ENCODE measurements around the gene TIAM2.

TIAM2 gene

DNA sequence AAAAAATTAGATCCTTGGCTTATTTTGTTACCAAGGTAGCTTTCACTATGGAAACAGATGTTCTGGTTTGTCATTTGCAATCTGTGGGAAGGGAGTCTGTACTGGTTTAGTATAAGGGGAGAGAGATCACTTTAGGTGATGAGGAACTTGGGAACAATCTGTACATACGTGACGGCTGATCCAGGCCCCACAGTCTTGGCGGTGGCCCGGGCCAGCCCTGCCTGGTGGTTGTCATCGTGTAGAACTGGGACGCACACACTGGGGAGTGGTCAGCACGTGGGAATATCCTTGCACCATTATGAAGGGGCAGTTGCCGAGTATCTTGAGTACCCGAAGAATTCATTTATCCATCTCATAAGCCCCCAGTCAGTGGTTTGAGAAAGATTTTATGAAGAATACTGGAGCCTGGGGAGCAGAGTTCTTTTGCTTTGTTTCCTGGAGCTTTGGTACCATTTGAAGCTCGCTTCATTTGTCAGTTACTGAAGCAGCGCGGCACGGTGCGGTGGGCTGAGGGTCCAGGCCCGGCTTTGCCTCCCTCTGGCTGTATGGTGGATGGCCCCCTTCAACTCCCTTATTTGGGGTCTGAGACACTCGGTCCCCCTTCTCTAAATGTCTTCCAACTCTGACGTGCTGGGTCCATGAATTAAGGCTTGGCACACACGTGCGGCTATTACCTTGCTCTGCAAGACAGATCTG lies 245.9 kb downstream of the TIAM2 start:
- H3K4me3 ChIP-seq (ENCODE audit: low read length), result no peak overlapping the region
- no peak for DNase-seq (ENCODE audit: low read depth)

DNA sequence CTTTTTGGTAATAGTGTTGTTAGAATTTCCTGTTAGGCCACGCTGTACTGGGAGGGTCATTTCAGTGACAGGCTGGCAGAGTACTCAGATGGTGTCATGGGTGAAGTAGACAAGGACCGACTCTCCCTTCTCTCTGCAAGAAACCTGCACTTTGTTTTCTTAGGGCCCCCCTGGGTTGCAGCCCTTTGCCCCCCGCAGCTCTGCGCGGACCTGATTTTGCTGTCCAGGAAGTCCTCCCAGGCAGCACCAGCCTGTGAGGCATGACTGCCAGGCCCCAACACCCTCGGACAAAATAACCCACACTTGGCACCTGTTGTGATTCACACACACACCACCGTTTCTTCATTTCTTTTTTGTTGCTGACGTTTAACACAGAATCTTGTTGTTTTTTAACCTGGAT lies 246.9 kb downstream of the TIAM2 start:
- no peak overlapping the region for H3K4me3 ChIP-seq (ENCODE audit: low read length)
- DNase-seq (ENCODE audit: low read depth), result no peak
- TF ChIP-seq, protein P1, sequence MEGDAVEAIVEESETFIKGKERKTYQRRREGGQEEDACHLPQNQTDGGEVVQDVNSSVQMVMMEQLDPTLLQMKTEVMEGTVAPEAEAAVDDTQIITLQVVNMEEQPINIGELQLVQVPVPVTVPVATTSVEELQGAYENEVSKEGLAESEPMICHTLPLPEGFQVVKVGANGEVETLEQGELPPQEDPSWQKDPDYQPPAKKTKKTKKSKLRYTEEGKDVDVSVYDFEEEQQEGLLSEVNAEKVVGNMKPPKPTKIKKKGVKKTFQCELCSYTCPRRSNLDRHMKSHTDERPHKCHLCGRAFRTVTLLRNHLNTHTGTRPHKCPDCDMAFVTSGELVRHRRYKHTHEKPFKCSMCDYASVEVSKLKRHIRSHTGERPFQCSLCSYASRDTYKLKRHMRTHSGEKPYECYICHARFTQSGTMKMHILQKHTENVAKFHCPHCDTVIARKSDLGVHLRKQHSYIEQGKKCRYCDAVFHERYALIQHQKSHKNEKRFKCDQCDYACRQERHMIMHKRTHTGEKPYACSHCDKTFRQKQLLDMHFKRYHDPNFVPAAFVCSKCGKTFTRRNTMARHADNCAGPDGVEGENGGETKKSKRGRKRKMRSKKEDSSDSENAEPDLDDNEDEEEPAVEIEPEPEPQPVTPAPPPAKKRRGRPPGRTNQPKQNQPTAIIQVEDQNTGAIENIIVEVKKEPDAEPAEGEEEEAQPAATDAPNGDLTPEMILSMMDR (conservative IDR thresholded peaks at IDR 0.05; ENCODE audit: low read length), result no peak

More for the DNA sequence above, 245.9 kb downstream of the TIAM2 start:
- TF ChIP-seq, protein P1 (conservative IDR thresholded peaks at IDR 0.05; ENCODE audit: low read length), result no peak

DNA sequence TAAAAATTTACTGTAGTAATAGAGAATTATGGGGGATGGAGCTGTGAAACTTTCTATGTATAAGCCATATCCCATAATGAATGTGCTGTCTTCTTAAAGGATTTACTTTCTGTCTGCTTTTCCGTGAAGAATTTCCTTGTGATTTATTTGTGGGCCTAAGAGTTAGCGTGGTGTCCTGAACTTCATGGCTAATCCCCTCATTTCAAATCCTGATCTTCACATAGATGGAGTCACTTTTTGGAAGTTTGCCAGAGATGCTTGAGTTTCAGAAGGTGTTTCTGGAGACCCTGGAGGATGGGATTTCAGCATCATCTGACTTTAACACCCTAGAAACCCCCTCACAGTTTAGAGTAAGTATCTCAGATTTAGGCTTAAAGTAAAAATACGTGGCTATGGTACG lies 249.3 kb downstream of the TIAM2 start:
- DNase-seq (ENCODE audit: low read depth), result no peak
- TF ChIP-seq, protein P1 (conservative IDR thresholded peaks at IDR 0.05; ENCODE audit: low read length), result no peak
- no peak overlapping the region for H3K4me3 ChIP-seq (ENCODE audit: low read length)

DNA sequence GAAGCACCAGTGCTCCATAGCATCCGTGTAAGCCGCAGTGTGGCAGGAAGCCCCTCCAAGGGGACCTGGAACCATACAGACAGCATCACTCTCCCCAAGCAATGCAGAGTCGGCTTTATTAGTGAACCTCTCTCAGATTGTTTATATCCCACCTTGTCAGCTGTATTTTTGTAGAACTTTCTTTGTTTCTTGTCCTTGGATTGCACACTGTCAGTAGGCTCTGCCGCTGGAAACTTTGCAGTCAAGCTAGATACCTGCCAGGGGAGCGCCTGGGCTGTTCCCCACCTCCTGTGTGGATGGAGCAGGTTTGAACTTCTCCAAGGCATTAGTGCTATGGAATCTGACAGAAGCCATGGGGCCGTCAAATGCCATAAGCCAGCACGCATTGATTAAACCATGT lies 250.1 kb downstream of the TIAM2 start:
- no peak overlapping the region for H3K4me3 ChIP-seq (ENCODE audit: low read length)
- no peak for DNase-seq (ENCODE audit: low read depth)
- TF ChIP-seq, protein P1 (conservative IDR thresholded peaks at IDR 0.05; ENCODE audit: low read length), result no peak

DNA sequence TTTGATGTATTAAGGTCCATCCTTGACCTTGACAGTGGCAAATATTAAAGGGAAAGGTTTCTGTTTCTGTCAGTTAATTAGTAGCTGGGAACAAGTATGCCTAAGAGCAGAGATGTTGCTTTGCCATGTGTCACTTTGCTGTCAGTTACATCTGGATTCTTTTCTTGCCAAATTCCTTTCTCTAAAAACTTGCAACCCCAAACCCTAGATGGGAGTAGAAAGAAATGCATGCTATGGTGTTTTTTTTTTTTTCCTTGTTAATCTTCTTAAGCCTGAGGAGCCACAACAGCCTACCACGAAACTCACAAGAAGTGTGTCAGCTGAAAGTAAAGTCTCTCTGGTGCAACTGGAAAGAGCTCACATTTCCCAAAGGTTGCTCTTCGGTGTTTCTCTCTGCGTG lies 250.7 kb downstream of the TIAM2 start:
- TF ChIP-seq, protein P1 (conservative IDR thresholded peaks at IDR 0.05; ENCODE audit: low read length), result no peak
- H3K4me3 ChIP-seq (ENCODE audit: low read length), result no peak overlapping the region
- DNase-seq (ENCODE audit: low read depth), result peak; percentile 81

DNA sequence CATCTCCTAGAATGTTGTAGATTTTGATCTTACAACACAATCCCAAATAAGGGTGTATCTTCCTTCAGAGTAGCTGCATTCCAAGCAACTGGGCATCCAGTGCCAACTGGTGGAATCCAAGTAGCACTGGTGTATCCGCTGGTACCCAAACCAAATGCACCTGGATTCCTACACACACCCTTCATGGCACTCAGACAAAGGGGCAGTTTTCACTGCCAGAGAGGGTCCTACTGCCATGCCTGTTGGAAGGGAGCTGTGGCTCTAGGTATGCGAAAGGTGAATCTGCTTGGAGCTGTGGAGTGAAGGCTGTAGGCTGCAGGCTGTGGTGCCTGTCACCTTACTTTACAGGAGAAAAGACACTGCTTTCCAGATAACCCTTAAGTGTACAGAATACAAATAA lies 251.7 kb downstream of the TIAM2 start:
- TF ChIP-seq, protein P1 (conservative IDR thresholded peaks at IDR 0.05; ENCODE audit: low read length), result no peak
- H3K4me3 ChIP-seq (ENCODE audit: low read length), result no peak overlapping the region
- no peak for DNase-seq (ENCODE audit: low read depth)

DNA sequence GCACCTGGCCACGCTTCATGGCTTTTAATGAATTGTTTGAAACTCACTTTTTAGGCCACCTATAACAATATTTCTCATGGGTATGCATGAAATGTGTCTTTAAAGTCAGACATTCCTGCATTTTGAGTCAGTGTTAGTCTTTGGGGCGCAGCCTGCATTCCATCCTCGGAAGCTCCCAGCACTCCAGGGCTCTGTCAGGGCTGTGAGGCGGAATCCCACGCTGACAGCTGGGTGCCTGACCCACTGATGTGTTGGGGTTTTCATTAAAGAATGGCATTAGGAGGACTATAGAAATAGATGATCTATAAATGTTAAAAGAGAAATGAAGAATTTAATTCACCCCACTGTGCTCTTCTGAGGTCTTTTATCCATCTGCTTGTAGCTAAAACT lies 252.5 kb downstream of the TIAM2 start:
- DNase-seq (ENCODE audit: low read depth), result peak; percentile 77
- H3K4me3 ChIP-seq (ENCODE audit: low read length), result no peak overlapping the region
- TF ChIP-seq, protein P1 (conservative IDR thresholded peaks at IDR 0.05; ENCODE audit: low read length), result no peak
